Skeletal muscle tissue (tissue), 4 donors: ENCODE measurements around the gene VARS1. TPM values are rescaled to one million over a fixed set of nuclear protein-coding genes. Genes with fewer than 3 reads are reported as not detected.
A peak's percentile ranks its signal among the peaks of the same experiment; 100 is the strongest.
"Not testable (repeated sequence)": the region's sequence is repeated elsewhere in the genome, so short reads cannot be mapped to it uniquely, and the experiment has no call there.

Experiments
- H3K27ac ChIP-seq: one replicate; pipeline ENCODE4 v1.7.0; 2013; ENCODE audit warnings: mild to moderate bottlenecking, low read depth, low read length, inconsistent platforms
- H3K27me3 ChIP-seq, 3 donors: one replicate each; pipeline ENCODE4 v1.7.0; 2013; ENCODE audit warnings: low read length in 3 of 3; ENCODE audit not compliant: control insufficient read depth in 3 of 3, insufficient read depth in 3 of 3
- H3K36me3 ChIP-seq, 3 donors: one replicate each; pipeline ENCODE4 v1.7.0; 2013; ENCODE audit warnings: low read length in 3 of 3; ENCODE audit not compliant: control insufficient read depth in 3 of 3, insufficient read depth in 3 of 3
- H3K4me1 ChIP-seq, 3 donors: one replicate each; pipeline ENCODE4 v1.7.0; 2013; ENCODE audit warnings: low read length in 3 of 3, mild to moderate bottlenecking in 3 of 3; ENCODE audit not compliant: control insufficient read depth in 3 of 3, insufficient read depth in 3 of 3
- H3K4me3 ChIP-seq, 3 donors: one replicate each; pipeline ENCODE4 v1.7.0; 2013; ENCODE audit warnings: low read length in 3 of 3
- H3K9ac ChIP-seq, 3 donors: one replicate each; pipeline ENCODE4 v1.7.0; 2013; ENCODE audit warnings: low read length in 3 of 3, mild to moderate bottlenecking in 3 of 3, moderate library complexity in 2 of 3, low read depth in 1 of 3
- H3K9me3 ChIP-seq, 3 donors: one replicate each; pipeline ENCODE4 v1.7.0; 2013; ENCODE audit warnings: low read length in 3 of 3; ENCODE audit not compliant: control insufficient read depth in 3 of 3
- total RNA-seq: library from RNA; depleted of rRNA; stranded (reverse); fragments of >200 nt; gene quantifications from one replicate; pipeline ENCODE4 v1.2.3, GENCODE V29; 2014
- donor health status: Osteomylitis.

VARS1 gene
- total RNA-seq = 42.3 TPM

GRCh38 chr6:31795616-31796298 is at the start of gene VARS1:
VARS1 (minus strand) TSS chr6:31795752; CDS start chr6:31795217, 535 bp downstream.
- H3K36me3 ChIP-seq = peaks cover 15 to 18% (median 16%) of the 10 kb centered on the region in 3 donors
- peak within 1 kb of the TSS; percentile 97 for H3K27ac ChIP-seq
- no peaks in the 10 kb centered on the region for H3K27me3 ChIP-seq
- H3K9me3 ChIP-seq = no peaks in the 10 kb centered on the region
- peak within 1 kb of the TSS; percentile 98 to 99 (median 98) for H3K9ac ChIP-seq
- peak within 1 kb of the TSS; percentile 92 to 96 (median 94) for H3K4me3 ChIP-seq
- peaks cover 21 to 24% (median 23%) of the 10 kb centered on the region in 3 donors for H3K4me1 ChIP-seq

DNA sequence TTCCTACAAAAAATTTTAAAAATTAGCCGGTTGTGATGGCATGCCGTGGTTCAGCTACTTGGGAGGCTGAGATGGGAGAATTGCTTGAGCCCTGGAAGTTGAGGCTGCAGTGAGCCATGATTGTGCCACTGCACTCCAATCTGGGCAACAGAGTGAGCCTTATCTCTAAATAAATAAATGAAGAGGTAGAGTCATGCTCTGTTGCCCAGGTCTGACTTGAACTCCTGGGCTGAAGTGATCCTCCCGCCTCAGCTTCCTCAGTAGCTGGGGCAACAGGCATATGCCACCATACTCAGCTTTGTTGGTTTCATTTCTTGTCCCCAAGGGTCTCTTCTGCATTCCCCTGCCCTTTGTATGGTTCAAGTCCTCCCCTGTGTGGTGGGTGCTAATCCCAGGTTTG is 49.0 kb upstream of the VARS1 start:
- Histone ChIP-seq H3K27me3 (no peaks in the 10 kb centered on the region), H3K36me3 (peaks cover 8 to 13% (median 9%) of the 10 kb centered on the region in 3 donors), H3K9ac (no peak overlapping the region), H3K27ac (no peak overlapping the region), H3K4me1 (no peaks in the 10 kb centered on the region), H3K4me3 (no peak overlapping the region), H3K9me3 (no peaks in the 10 kb centered on the region)

GRCh38 chr6:31842053-31842452 is 46.5 kb upstream of the VARS1 start:
- Histone ChIP-seq H3K27me3 (no peaks in the 10 kb centered on the region), H3K36me3 (peaks cover 24 to 33% (median 28%) of the 10 kb centered on the region in 3 donors), H3K27ac (no peak overlapping the region), H3K4me1 (peaks cover 11 to 14% (median 11%) of the 10 kb centered on the region in 3 donors), H3K9me3 (no peaks in the 10 kb centered on the region), H3K4me3 (no peak overlapping the region), H3K9ac (no peak overlapping the region)

DNA sequence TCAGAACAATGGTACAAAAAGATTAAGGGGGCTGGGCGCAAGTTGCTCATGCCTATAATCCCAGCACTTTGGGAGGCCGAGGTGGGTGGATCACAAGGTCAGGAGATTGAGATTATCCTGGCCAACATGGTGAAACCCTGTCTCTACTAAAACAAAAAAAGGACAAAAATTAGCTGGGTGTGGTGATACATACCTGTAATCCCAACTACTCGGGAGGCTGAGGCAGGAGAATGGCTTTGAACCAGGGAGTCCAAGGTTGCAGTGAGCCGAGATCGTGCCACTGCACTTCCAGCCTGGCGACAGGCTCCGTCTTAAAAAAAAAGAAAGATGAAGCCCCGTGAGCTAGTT is 44.2 kb upstream of the VARS1 start:
- H3K4me3 ChIP-seq, H3K27ac ChIP-seq, H3K9ac ChIP-seq, H3K27me3 ChIP-seq, H3K9me3 ChIP-seq: not testable (repeated sequence)
- Histone ChIP-seq H3K36me3 (peaks cover 30 to 36% (median 30%) of the 10 kb centered on the region in 3 donors), H3K4me1 (peaks cover 24 to 34% (median 25%) of the 10 kb centered on the region in 3 donors)

GRCh38 chr6:31838968-31839367 is 43.4 kb upstream of the VARS1 start:
- no peaks in the 10 kb centered on the region for H3K27me3 ChIP-seq
- no peak overlapping the region for H3K27ac ChIP-seq
- no peak overlapping the region for H3K9ac ChIP-seq
- H3K9me3 ChIP-seq = no peaks in the 10 kb centered on the region
- peaks cover 27 to 35% (median 28%) of the 10 kb centered on the region in 3 donors for H3K4me1 ChIP-seq
- peaks cover 30 to 36% (median 30%) of the 10 kb centered on the region in 3 donors for H3K36me3 ChIP-seq
- no peak overlapping the region for H3K4me3 ChIP-seq

DNA sequence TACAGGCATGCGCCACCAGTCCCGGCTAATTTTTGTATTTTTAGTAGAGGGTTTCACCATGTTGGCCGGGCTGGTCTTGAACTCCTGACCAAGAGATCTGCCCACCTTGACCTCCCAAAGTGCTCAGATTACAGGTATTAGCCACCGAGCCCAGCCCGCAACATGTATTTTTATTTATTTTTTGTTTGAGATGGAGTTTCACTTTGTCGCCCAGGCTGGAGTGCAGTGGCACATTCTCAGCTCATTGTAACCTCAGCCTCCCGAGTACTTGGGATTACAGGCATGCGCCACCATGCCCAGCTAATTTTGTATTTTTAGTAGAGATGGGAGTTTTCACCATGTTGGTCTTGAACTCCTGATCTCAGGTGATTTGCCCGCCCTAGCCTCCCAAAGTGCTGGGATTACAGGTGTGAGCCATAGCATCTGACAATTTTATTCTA is 42.6 kb upstream of the VARS1 start:
- not testable (repeated sequence) for H3K4me3 ChIP-seq, H3K27ac ChIP-seq, H3K27me3 ChIP-seq, H3K9me3 ChIP-seq
- Histone ChIP-seq H3K4me1 (peaks cover 27 to 35% (median 30%) of the 10 kb centered on the region in 3 donors), H3K9ac (peak overlapping the region in 1 of 3 donors; percentile 10), H3K36me3 (peaks cover 30 to 36% (median 30%) of the 10 kb centered on the region in 3 donors)

DNA sequence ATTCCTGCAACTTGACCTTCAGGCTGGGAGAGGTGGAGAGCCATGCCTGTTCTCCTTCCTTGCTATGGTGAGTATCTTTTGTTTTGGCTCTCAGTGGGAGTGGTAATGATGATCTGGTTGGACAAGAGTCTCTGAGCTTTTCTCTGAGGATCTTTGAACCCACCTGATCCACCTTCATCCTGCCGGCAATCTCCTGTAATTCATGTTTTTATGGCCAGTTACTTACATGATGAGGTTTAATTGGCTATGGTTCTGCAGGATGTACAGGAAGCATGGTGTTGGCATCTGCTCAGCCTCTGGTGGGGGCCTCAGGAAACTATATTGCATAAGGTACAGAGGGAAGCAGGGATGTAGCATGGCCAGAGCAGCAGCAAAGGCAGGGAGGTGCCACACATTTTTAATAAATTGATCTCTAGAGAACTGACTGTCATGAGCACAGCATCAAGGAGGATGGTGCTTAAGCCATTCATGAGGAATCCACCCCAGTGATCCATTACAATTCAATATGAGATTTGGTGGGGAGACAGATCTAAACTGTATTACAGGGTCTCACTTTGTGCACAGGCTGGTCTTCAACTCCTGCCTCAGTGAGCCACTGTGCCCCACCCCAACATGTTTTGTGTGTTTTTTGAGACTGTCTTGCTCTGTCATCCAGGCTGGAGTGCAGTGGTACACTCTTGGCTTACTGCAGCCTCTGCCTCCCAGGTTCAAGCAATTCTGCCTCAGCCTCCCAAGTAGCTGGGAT is 42.0 kb upstream of the VARS1 start:
- H3K27ac ChIP-seq = peak overlapping the region; percentile 97
- H3K27me3 ChIP-seq = no peaks in the 10 kb centered on the region
- H3K36me3 ChIP-seq = peaks cover 30 to 36% (median 30%) of the 10 kb centered on the region in 3 donors

DNA sequence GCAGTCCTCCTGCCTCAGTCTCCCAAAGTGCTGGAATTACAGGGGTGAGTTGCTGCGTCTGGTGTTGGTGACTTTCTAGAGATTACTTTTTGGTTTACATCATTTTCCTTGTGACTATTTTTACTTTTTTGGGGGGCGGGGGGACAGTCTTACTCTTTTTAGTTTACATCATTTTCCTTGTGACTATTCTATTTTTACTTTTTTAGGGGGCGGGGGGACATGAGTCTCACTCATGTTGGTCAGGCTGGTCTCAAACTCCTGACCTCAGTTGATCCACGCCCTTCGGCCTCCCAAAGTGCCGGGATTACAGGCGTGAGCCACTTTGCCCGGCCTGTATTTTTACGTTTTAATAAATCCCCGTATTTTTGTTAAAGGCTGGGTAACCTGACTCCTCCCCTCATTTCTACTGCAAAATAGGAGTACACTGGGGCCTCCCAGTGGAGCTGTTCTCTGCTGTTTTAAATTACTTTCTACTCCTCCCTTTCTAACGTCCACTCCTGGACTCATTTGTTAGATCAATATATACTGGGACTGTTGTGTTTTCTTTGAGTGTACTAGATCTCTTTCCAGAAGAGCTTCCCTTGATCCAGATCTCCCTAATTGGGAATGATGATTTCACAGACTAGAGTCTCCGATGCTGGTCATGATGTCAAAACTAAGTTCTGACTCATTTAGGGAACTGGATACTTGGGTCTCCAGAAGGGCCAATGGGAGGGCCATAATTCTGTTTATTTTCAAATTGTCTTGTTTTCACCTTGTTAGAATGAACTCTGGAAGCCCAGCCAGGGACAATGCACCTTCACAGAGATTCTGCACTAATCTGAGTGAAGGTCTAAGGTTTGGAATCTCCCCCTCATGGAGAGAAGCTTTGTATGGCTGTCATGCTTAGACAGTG is 41.2 kb upstream of the VARS1 start:
- H3K27me3 ChIP-seq = no peaks in the 10 kb centered on the region
- H3K36me3 ChIP-seq = peaks cover 30 to 36% (median 30%) of the 10 kb centered on the region in 3 donors
- H3K27ac ChIP-seq = peak overlapping the region; percentile 97
- peak overlapping the region; percentile 96 to 98 (median 97) for H3K4me3 ChIP-seq
- peaks cover 28 to 36% (median 31%) of the 10 kb centered on the region in 3 donors for H3K4me1 ChIP-seq
- H3K9ac ChIP-seq = peak overlapping the region; percentile 65 to 98 (median 98)
- no peaks in the 10 kb centered on the region for H3K9me3 ChIP-seq

More for the DNA sequence above, 42.0 kb upstream of the VARS1 start:
- Histone ChIP-seq H3K9ac (peak overlapping the region in 2 of 3 donors; percentile 64 to 98), H3K4me1 (peaks cover 27 to 35% (median 30%) of the 10 kb centered on the region in 3 donors), H3K9me3 (no peaks in the 10 kb centered on the region), H3K4me3 (peak overlapping the region; percentile 13 to 44 (median 28))

- Histone ChIP-seq H3K4me1 (peaks cover 35 to 43% (median 36%) of the 10 kb centered on the region in 3 donors), H3K9me3 (no peaks in the 10 kb centered on the region)
Measured at GRCh38 chr6:31836047-31836473, 40.5 kb upstream of the VARS1 start.

More at GRCh38 chr6:31836047-31836473, 40.5 kb upstream of the VARS1 start:
- Histone ChIP-seq H3K4me3 (peak overlapping the region; percentile 96 to 98 (median 97)), H3K36me3 (peaks cover 30 to 36% (median 30%) of the 10 kb centered on the region in 3 donors), H3K27me3 (no peaks in the 10 kb centered on the region), H3K27ac (peak overlapping the region; percentile 97), H3K9ac (peak overlapping the region; percentile 65 to 98 (median 98))
